H1 (cell line): ENCODE data around the gene MS4A15. TPM values are rescaled to one million over a fixed set of nuclear protein-coding genes. Genes with fewer than 3 reads are reported as not detected.

Experiments
- CTCF ChIA-PET: fragments of 300-600 bp; sonication (Branson Sonifier 250); formaldehyde crosslinking; loops from one replicate; lab custom pipeline; 2021; ENCODE audit not compliant: partially characterized antibody; lab: Charles Lee
- POLR2A ChIA-PET: fragments of 300-600 bp; sonication (Branson Sonifier 250); formaldehyde crosslinking; loops from one replicate; lab custom pipeline; 2021; ENCODE audit warnings: inconsistent platforms; ENCODE audit not compliant: partially characterized antibody; lab: Charles Lee
- DNase-seq, 2 experiments: peaks; one replicate each; pipeline versions ENCODE4 v3.0.0 to v3.0.0-alpha.2; 2010 to 2022; ENCODE audit warnings: low spot score in 2 of 2, low read depth in 1 of 2, mixed read lengths in 1 of 2
- FAIRE-seq: peaks from 2 replicates; lab custom pipeline; 2011; peaks lifted over from hg19 to GRCh38; lab: Jason Lieb, UNC
- H2AFZ ChIP-seq: 2 replicates; pipeline ENCODE4 v1.8.1; 2012; ENCODE audit warnings: low read length, inconsistent platforms
- H2AK5ac ChIP-seq: 2 replicates; pipeline ENCODE4 v1.6.1; 2013; ENCODE audit warnings: low read depth, low read length
- H2BK120ac ChIP-seq: replicated peaks from 2 replicates; pipeline ENCODE3; 2013; ENCODE audit warnings: low read depth, low read length, inconsistent platforms
- H2BK12ac ChIP-seq: 2 replicates; pipeline ENCODE4 v1.6.1; 2013; ENCODE audit warnings: low read depth, low read length
- H2BK15ac ChIP-seq: 2 replicates; pipeline ENCODE4 v1.6.1; 2013; ENCODE audit warnings: low read length
- H2BK20ac ChIP-seq: 2 replicates; pipeline ENCODE4 v1.6.1; 2013; ENCODE audit warnings: low read length
- H2BK5ac ChIP-seq: 2 replicates; pipeline ENCODE4 v1.6.1; 2013; ENCODE audit warnings: low read depth, low read length
- H3K14ac ChIP-seq: 2 replicates; pipeline ENCODE4 v1.6.1; 2013; ENCODE audit warnings: inconsistent platforms; ENCODE audit not compliant: insufficient read length
- H3K18ac ChIP-seq: 2 replicates; pipeline ENCODE4 v1.6.1; 2013; ENCODE audit warnings: low read length; ENCODE audit errors: extremely low read depth
- H3K23ac ChIP-seq: 2 replicates; pipeline ENCODE4 v1.6.1; 2013; ENCODE audit warnings: inconsistent platforms; ENCODE audit not compliant: insufficient read length
- H3K23me2 ChIP-seq: 2 replicates; pipeline ENCODE4 v1.6.1; 2013; ENCODE audit warnings: low read depth, low read length
- H3K27ac ChIP-seq: 2 replicates; pipeline ENCODE4 v1.6.1; 2011; ENCODE audit warnings: low read depth, low read length, inconsistent platforms
- H3K27me3 ChIP-seq, 4 experiments: replicated peaks in 1 of 4; 1 replicate in 1 of 4; 2 replicates in 3 of 4; pipeline versions ENCODE4 v1.6.1 to v1.8.1; 2011 to 2013; ENCODE audit warnings: low read length in 3 of 4, mild to moderate bottlenecking in 3 of 4, inconsistent platforms in 2 of 4, mixed read lengths in 2 of 4, moderate library complexity in 1 of 4; ENCODE audit not compliant: control insufficient read depth in 3 of 4, insufficient read depth in 3 of 4; ENCODE audit errors: extremely low read depth in 1 of 4
- H3K36me3 ChIP-seq, 4 experiments: 2 replicates each; pipeline versions ENCODE4 v1.6.1 to v1.8.1; 2011 to 2013; ENCODE audit warnings: mild to moderate bottlenecking in 4 of 4, low read length in 3 of 4, moderate library complexity in 2 of 4, control low read depth in 1 of 4, inconsistent platforms in 1 of 4; ENCODE audit not compliant: insufficient read depth in 4 of 4, control insufficient read depth in 2 of 4
- H3K4ac ChIP-seq: replicated peaks from 2 replicates; pipeline ENCODE3; 2013; ENCODE audit warnings: low read length, low read depth, mixed read lengths, inconsistent platforms; ENCODE audit not compliant: insufficient read length
- H3K4me1 ChIP-seq, 4 experiments: replicated peaks in 1 of 4; 1 replicate in 1 of 4; 2 replicates in 3 of 4; pipeline versions ENCODE4 v1.6.1 to v1.8.1; 2011 to 2013; ENCODE audit warnings: low read length in 3 of 4, inconsistent platforms in 2 of 4, mixed read lengths in 1 of 4; ENCODE audit not compliant: insufficient read depth in 4 of 4, control insufficient read depth in 3 of 4
- H3K4me2 ChIP-seq, 2 experiments: 2 replicates each; pipeline versions ENCODE4 v1.6.1 to v1.8.1; 2011 to 2013; ENCODE audit warnings: low read depth in 2 of 2, low read length in 2 of 2, control low read depth in 1 of 2, inconsistent platforms in 1 of 2, mild to moderate bottlenecking in 1 of 2; ENCODE audit not compliant: insufficient read depth in 1 of 2
- H3K4me3 ChIP-seq, 4 experiments: fragments of 200-600, 300-600 bp in 1 of 4; sonication (generic), shearing (Covaris generic), sonication (Bioruptor Twin) in 1 of 4; 2 replicates each; pipeline versions ENCODE4 v1.5.1 to v1.8.1; 2011 to 2016; ENCODE audit warnings: low read length in 4 of 4, low read depth in 3 of 4, control low read depth in 2 of 4, inconsistent platforms in 2 of 4, mild to moderate bottlenecking in 2 of 4, mixed read lengths in 1 of 4, moderate library complexity in 1 of 4; ENCODE audit not compliant: insufficient read depth in 2 of 4; ENCODE audit errors: extremely low read depth in 1 of 4
- H3K56ac ChIP-seq: replicated peaks from 2 replicates; pipeline ENCODE3; 2013; ENCODE audit warnings: low read depth, mild to moderate bottlenecking, mixed read lengths, low read length, inconsistent platforms; ENCODE audit not compliant: insufficient read length
- H3K79me1 ChIP-seq: 2 replicates; pipeline ENCODE4 v1.6.1; 2013; ENCODE audit warnings: low read depth, low read length, control low read depth
- H3K79me2 ChIP-seq, 2 experiments: 2 replicates each; pipeline versions ENCODE4 v1.6.1 to v1.8.1; 2012 to 2013; ENCODE audit warnings: low read length in 2 of 2, mild to moderate bottlenecking in 2 of 2, inconsistent platforms in 1 of 2; ENCODE audit not compliant: insufficient read depth in 2 of 2, control insufficient read depth in 1 of 2
- H3K9ac ChIP-seq, 4 experiments: replicated peaks in 1 of 4; 1 replicate in 1 of 4; 2 replicates in 3 of 4; pipeline versions ENCODE4 v1.6.1 to v1.8.1; 2011 to 2013; ENCODE audit warnings: low read depth in 3 of 4, low read length in 3 of 4, control low read depth in 2 of 4, mild to moderate bottlenecking in 2 of 4, moderate library complexity in 2 of 4, inconsistent platforms in 1 of 4; ENCODE audit errors: extremely low read depth in 1 of 4
- H3K9me3 ChIP-seq, 2 experiments: 2 replicates each; pipeline versions ENCODE4 v1.6.1 to v1.8.1; 2012 to 2013; ENCODE audit warnings: mild to moderate bottlenecking in 2 of 2, moderate library complexity in 2 of 2, control low read depth in 1 of 2, inconsistent platforms in 1 of 2, low read depth in 1 of 2, low read length in 1 of 2, mixed read lengths in 1 of 2; ENCODE audit not compliant: insufficient read depth in 2 of 2
- H4K20me1 ChIP-seq, 2 experiments: replicated peaks in 1 of 2; 2 replicates each; pipeline versions ENCODE3 to v1.8.1; 2011 to 2013; ENCODE audit warnings: inconsistent platforms in 2 of 2, low read length in 2 of 2, mild to moderate bottlenecking in 1 of 2; ENCODE audit not compliant: insufficient read depth in 2 of 2, control insufficient read depth in 1 of 2
- H4K5ac ChIP-seq: 2 replicates; pipeline ENCODE4 v1.6.1; 2013; ENCODE audit warnings: low read length, low read depth, mixed read lengths, inconsistent platforms; ENCODE audit not compliant: insufficient read length
- H4K8ac ChIP-seq: 2 replicates; pipeline ENCODE4 v1.8.0; 2013; ENCODE audit warnings: mild to moderate bottlenecking, moderate library complexity, low read length, inconsistent platforms; ENCODE audit not compliant: insufficient read depth; ENCODE audit errors: extremely low read depth
- H4K91ac ChIP-seq: replicated peaks from 2 replicates; pipeline ENCODE3; 2013; ENCODE audit warnings: low read length, mixed read lengths, inconsistent platforms; ENCODE audit not compliant: insufficient read length
- TAF1 ChIP-seq: IDR thresholded peaks from 2 replicates; pipeline ENCODE4 v1.6.1; 2011; ENCODE audit warnings: mild to moderate bottlenecking, low read depth, low read length
- WGBS, 2 experiments: shearing (Covaris generic) in 1 of 2; methylation state at CpG; one replicate each; pipeline versions ENCODE4 v1.1.6 to v1.1.7; 2013 to 2015; ENCODE audit warnings: low lambda C conversion rate in 2 of 2, mixed read lengths in 2 of 2, inconsistent platforms in 1 of 2, low coverage in 1 of 2, missing lambda C conversion rate in 1 of 2; ENCODE audit not compliant: insufficient replicate concordance in 2 of 2, insufficient coverage in 1 of 2, insufficient read length in 1 of 2; ENCODE audit errors: extremely low coverage in 1 of 2, missing lambda C conversion rate in 1 of 2; 5-methylcytosine and 5-hydroxymethylcytosine counted together
- polyA plus RNA-seq, 7 experiments: library from polyadenylated mRNA; depleted of rRNA in 3 of 7; stranded (reverse) in 5 of 7; unstranded in 2 of 7; fragments of >200 nt in 5 of 7; fragments of 200-250 nt in 2 of 7; gene quantifications; 1 replicate in 5 of 7; 2 replicates in 1 of 7; 4 replicates in 1 of 7; pipeline versions ENCODE4 v1.2.1 to v1.2.3, GENCODE V29; 2011 to 2013; ENCODE audit warnings: missing spikeins in 2 of 7, mixed read lengths in 2 of 7
- total RNA-seq: library from RNA; stranded (reverse); fragmentation: NEBNext Ultra II Directional; extraction: Animal tissue kit (Norgen Biotek cat#: 25700); gene quantifications from 2 replicates; pipeline ENCODE4 v1.2.1, GENCODE V29; 2021

The MS4A15 gene
- total and polyA plus RNA-seq, 2 of the 8 experiments (the other 6 are each of a cell fraction or from before 2014, with no cell fraction given), result 0.15 to 0.17 TPM

- Histone ChIP-seq H3K4me3 (no peak overlapping the region), H2BK120ac (no peak overlapping the region), H3K23me2 (no peaks in the 10 kb centered on the region), H3K56ac (no peak overlapping the region), H2AK5ac (no peak overlapping the region), H2BK12ac (no peak overlapping the region), H2BK15ac (no peak overlapping the region), H2AFZ (no peak overlapping the region), H3K79me2 (no peaks in the 10 kb centered on the region), H3K18ac (no peak overlapping the region), H4K8ac (no peak overlapping the region), H3K9me3 (no peaks in the 10 kb centered on the region; a peak in 1 of 4 replicates), H3K36me3 (no peaks in the 10 kb centered on the region), H4K20me1 (no peaks in the 10 kb centered on the region), H4K5ac (no peak overlapping the region), H3K4ac (no peak overlapping the region), H3K9ac (no peak overlapping the region), H4K91ac (no peak overlapping the region), H3K23ac (no peak overlapping the region), H3K27me3 (peaks cover 0 to 11% (median 5%) of the 10 kb centered on the region in 4 experiments; a peak in 3 of 7 replicates), H3K14ac (no peak overlapping the region), H3K4me1 (no peaks in the 10 kb centered on the region; a peak in 2 of 7 replicates), H3K4me2 (no peak overlapping the region), H2BK20ac (no peak overlapping the region), H3K79me1 (no peaks in the 10 kb centered on the region)
- WGBS, 2 experiments, result 92% methylated on average over 16 of the region's 16 CpGs; no CpG with 5 or more reads in 1 of the 2 experiments
- POLR2A ChIA-PET, result no interaction called here
- no peak for DNase-seq
- FAIRE-seq, result no peak
- TF ChIP-seq TAF1, result no peak
- TF ChIP-seq, all 59 proteins: peak for 0
- Histone ChIP-seq H3K27ac (no peak overlapping the region), H2BK5ac (no peak overlapping the region)
- CTCF ChIA-PET, result interaction anchor here (0.7 to 11.8 kb wide), 7 partner anchors 8 to 127 kb away, joined by 3 to 145 read pairs (median 4); no protein-coding TSS in a partner anchor
These were observed 15.3 kb downstream of the MS4A15 start for GRCh38 chr11:60771879-60772525.
